ENCODE data around the gene CDKAL1. TPM values are rescaled to one million over a fixed set of nuclear protein-coding genes. Genes with fewer than 3 reads are reported as not detected.

CDKAL1 gene
- total and polyA plus RNA-seq, 9 of the 15 experiments (the other 6 are each of a cell fraction or from before 2014, with no cell fraction given), result 11.2 to 36.3 (median 20.1) TPM

DNA sequence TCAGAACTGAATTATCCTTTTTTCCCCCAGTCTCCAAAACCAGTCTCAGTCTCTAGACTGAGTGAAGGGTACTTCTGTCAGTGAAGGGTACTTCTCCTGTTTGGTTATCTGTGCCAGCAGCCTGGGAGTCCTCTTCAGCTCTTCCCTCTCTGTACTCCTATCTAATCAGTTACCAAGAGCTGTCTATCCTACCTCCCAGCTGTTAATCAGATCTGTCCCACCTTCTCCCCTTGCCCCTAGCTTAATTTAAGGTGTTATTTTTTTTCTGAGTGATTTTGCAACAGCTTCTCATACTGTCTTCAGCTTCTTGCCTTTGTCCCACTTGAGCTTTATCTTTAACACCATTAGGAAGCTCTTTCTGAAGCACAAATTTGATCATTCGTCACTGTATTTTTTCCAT is 567.4 kb downstream of the CDKAL1 start (continued):
- TF ChIP-seq ZNF695 (CRISPR knock-in tag; IDR thresholded peaks at IDR 0.05) (no peak), GTF2F1 (IDR thresholded peaks at IDR 0.05; ENCODE audit: low read depth, low read length) (no peak), RBM15 (IDR thresholded peaks at IDR 0.05; ENCODE audit: insufficient read depth, low read length) (no peak), BCL6 (CRISPR knock-in tag; IDR thresholded peaks at IDR 0.05) (no peak), CREB1 (IDR thresholded peaks at IDR 0.05) (0 out of 2 replicates have a peak, but pooled peaks have one; percentile 22), CREB1 (CRISPR knock-in tag; IDR thresholded peaks at IDR 0.05) (no peak), SMARCE1 (IDR thresholded peaks at IDR 0.05) (peak; percentile 65; the same call in 1 of the 2 replicates), CTBP1 (IDR thresholded peaks at IDR 0.05; ENCODE audit: borderline replicate concordance) (peak; percentile 30; the same call in 1 of the 2 replicates), POLR2G (IDR thresholded peaks at IDR 0.05; ENCODE audit: low read depth, low read length) (no peak), HIVEP1 (CRISPR knock-in tag; IDR thresholded peaks at IDR 0.05) (no peak), HLTF (IDR thresholded peaks at IDR 0.05) (no peak), GTF2A2 (tag; IDR thresholded peaks at IDR 0.05) (no peak), CC2D1A (IDR thresholded peaks at IDR 0.05) (peak; percentile 90; the same call in 1 of the 2 replicates)
- TF ChIP-seq, protein P1, sequence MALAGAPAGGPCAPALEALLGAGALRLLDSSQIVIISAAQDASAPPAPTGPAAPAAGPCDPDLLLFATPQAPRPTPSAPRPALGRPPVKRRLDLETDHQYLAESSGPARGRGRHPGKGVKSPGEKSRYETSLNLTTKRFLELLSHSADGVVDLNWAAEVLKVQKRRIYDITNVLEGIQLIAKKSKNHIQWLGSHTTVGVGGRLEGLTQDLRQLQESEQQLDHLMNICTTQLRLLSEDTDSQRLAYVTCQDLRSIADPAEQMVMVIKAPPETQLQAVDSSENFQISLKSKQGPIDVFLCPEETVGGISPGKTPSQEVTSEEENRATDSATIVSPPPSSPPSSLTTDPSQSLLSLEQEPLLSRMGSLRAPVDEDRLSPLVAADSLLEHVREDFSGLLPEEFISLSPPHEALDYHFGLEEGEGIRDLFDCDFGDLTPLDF (CRISPR knock-in tag; IDR thresholded peaks at IDR 0.05), result no peak
- TF ChIP-seq, protein P2, sequence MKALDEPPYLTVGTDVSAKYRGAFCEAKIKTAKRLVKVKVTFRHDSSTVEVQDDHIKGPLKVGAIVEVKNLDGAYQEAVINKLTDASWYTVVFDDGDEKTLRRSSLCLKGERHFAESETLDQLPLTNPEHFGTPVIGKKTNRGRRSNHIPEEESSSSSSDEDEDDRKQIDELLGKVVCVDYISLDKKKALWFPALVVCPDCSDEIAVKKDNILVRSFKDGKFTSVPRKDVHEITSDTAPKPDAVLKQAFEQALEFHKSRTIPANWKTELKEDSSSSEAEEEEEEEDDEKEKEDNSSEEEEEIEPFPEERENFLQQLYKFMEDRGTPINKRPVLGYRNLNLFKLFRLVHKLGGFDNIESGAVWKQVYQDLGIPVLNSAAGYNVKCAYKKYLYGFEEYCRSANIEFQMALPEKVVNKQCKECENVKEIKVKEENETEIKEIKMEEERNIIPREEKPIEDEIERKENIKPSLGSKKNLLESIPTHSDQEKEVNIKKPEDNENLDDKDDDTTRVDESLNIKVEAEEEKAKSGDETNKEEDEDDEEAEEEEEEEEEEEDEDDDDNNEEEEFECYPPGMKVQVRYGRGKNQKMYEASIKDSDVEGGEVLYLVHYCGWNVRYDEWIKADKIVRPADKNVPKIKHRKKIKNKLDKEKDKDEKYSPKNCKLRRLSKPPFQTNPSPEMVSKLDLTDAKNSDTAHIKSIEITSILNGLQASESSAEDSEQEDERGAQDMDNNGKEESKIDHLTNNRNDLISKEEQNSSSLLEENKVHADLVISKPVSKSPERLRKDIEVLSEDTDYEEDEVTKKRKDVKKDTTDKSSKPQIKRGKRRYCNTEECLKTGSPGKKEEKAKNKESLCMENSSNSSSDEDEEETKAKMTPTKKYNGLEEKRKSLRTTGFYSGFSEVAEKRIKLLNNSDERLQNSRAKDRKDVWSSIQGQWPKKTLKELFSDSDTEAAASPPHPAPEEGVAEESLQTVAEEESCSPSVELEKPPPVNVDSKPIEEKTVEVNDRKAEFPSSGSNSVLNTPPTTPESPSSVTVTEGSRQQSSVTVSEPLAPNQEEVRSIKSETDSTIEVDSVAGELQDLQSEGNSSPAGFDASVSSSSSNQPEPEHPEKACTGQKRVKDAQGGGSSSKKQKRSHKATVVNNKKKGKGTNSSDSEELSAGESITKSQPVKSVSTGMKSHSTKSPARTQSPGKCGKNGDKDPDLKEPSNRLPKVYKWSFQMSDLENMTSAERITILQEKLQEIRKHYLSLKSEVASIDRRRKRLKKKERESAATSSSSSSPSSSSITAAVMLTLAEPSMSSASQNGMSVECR (CRISPR knock-in tag; IDR thresholded peaks at IDR 0.05), result no peak
- TF ChIP-seq, protein P3, sequence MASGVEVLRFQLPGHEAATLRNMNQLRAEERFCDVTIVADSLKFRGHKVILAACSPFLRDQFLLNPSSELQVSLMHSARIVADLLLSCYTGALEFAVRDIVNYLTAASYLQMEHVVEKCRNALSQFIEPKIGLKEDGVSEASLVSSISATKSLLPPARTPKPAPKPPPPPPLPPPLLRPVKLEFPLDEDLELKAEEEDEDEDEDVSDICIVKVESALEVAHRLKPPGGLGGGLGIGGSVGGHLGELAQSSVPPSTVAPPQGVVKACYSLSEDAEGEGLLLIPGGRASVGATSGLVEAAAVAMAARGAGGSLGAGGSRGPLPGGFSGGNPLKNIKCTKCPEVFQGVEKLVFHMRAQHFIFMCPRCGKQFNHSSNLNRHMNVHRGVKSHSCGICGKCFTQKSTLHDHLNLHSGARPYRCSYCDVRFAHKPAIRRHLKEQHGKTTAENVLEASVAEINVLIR (CRISPR knock-in tag; IDR thresholded peaks at IDR 0.05), result no peak
- TF ChIP-seq, protein P4, sequence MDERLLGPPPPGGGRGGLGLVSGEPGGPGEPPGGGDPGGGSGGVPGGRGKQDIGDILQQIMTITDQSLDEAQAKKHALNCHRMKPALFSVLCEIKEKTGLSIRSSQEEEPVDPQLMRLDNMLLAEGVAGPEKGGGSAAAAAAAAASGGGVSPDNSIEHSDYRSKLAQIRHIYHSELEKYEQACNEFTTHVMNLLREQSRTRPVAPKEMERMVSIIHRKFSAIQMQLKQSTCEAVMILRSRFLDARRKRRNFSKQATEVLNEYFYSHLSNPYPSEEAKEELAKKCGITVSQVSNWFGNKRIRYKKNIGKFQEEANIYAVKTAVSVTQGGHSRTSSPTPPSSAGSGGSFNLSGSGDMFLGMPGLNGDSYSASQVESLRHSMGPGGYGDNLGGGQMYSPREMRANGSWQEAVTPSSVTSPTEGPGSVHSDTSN (CRISPR knock-in tag; IDR thresholded peaks at IDR 0.05; ENCODE audit: low read depth), result no peak
- TF ChIP-seq, protein P4 (tag; conservative IDR thresholded peaks at IDR 0.05; ENCODE audit: low read depth), result peak; percentile 36; the same call in 1 of the 2 replicates
- TF ChIP-seq, protein P5, sequence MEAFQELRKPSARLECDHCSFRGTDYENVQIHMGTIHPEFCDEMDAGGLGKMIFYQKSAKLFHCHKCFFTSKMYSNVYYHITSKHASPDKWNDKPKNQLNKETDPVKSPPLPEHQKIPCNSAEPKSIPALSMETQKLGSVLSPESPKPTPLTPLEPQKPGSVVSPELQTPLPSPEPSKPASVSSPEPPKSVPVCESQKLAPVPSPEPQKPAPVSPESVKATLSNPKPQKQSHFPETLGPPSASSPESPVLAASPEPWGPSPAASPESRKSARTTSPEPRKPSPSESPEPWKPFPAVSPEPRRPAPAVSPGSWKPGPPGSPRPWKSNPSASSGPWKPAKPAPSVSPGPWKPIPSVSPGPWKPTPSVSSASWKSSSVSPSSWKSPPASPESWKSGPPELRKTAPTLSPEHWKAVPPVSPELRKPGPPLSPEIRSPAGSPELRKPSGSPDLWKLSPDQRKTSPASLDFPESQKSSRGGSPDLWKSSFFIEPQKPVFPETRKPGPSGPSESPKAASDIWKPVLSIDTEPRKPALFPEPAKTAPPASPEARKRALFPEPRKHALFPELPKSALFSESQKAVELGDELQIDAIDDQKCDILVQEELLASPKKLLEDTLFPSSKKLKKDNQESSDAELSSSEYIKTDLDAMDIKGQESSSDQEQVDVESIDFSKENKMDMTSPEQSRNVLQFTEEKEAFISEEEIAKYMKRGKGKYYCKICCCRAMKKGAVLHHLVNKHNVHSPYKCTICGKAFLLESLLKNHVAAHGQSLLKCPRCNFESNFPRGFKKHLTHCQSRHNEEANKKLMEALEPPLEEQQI (IDR thresholded peaks at IDR 0.05), result no peak

Measured in K562 (cell line).